Osteocyte (in vitro differentiated cells): ENCODE measurements around the gene MCM3. TPM values are rescaled to one million over a fixed set of nuclear protein-coding genes. Genes with fewer than 3 reads are reported as not detected.

Source experiments
- DNase-seq: peaks from one replicate; pipeline ENCODE4 v3.0.0; 2021; ENCODE audit warnings: mixed read lengths; ENCODE audit not compliant: unreplicated experiment; ENCODE audit errors: extremely low spot score
- H3K27ac Mint-ChIP-seq: one replicate; pipeline ENCODE4 v1.8.0; 2021; ENCODE audit warnings: mild to moderate bottlenecking, mixed read lengths; ENCODE audit not compliant: unreplicated experiment
- H3K27me3 Mint-ChIP-seq: one replicate; pipeline ENCODE4 v1.8.0; 2021; ENCODE audit warnings: mixed read lengths; ENCODE audit not compliant: unreplicated experiment
- H3K36me3 Mint-ChIP-seq: one replicate; pipeline ENCODE4 v1.8.0; 2021; ENCODE audit warnings: mixed read lengths; ENCODE audit not compliant: unreplicated experiment
- H3K4me1 Mint-ChIP-seq: one replicate; pipeline ENCODE4 v1.8.0; 2021; ENCODE audit warnings: mixed read lengths; ENCODE audit not compliant: unreplicated experiment
- H3K4me3 Mint-ChIP-seq: one replicate; pipeline ENCODE4 v1.8.0; 2021; ENCODE audit warnings: mild to moderate bottlenecking, moderate library complexity, mixed read lengths; ENCODE audit not compliant: unreplicated experiment
- H3K9me3 Mint-ChIP-seq: one replicate; pipeline ENCODE4 v1.8.0; 2021; ENCODE audit warnings: mixed read lengths; ENCODE audit not compliant: unreplicated experiment
- CTCF ChIP-seq: fragments of 200-600 bp; sonication (generic); IDR thresholded peaks from 2 replicates; pipeline ENCODE4 v1.5.0; 2021; ENCODE audit warnings: antibody characterized with exemption, mild to moderate bottlenecking, moderate library complexity
- total RNA-seq: library from RNA; stranded (reverse); gene quantifications from 2 replicates; pipeline ENCODE4 v1.2.1, GENCODE V29; 2021

The MCM3 gene
- total RNA-seq, 1 donor from 2014 or later, result 32.6 TPM

- Mint-ChIP-seq H3K4me1 (peaks cover 9% of the 10 kb centered on the region), H3K9me3 (no peaks in the 10 kb centered on the region), H3K36me3 (no peaks in the 10 kb centered on the region), H3K27me3 (no peaks in the 10 kb centered on the region), H3K27ac (no peak overlapping the region), H3K4me3 (no peak overlapping the region)
- DNase-seq, result no peak
- no peak for TF ChIP-seq CTCF
These were observed 20.4 kb upstream of the MCM3 start for GRCh38 chr6:52304983-52305390.

GRCh38 chr6:52303178-52303577 is 18.6 kb upstream of the MCM3 start:
- no peaks in the 10 kb centered on the region for H3K27me3 Mint-ChIP-seq
- no peak overlapping the region for H3K27ac Mint-ChIP-seq
- no peak overlapping the region for H3K4me3 Mint-ChIP-seq
- H3K4me1 Mint-ChIP-seq, result peaks cover 9% of the 10 kb centered on the region
- H3K36me3 Mint-ChIP-seq, result no peaks in the 10 kb centered on the region
- TF ChIP-seq CTCF, result no peak
- H3K9me3 Mint-ChIP-seq, result no peaks in the 10 kb centered on the region
- no peak for DNase-seq

- Mint-ChIP-seq H3K36me3 (no peaks in the 10 kb centered on the region), H3K27ac (no peak overlapping the region), H3K4me1 (no peaks in the 10 kb centered on the region), H3K4me3 (no peak overlapping the region), H3K27me3 (no peaks in the 10 kb centered on the region), H3K9me3 (no peaks in the 10 kb centered on the region)
- DNase-seq, result no peak
- no peak for TF ChIP-seq CTCF
These were observed 16.8 kb upstream of the MCM3 start for GRCh38 chr6:52301326-52301725.

GRCh38 chr6:52300489-52300931 is 16.0 kb upstream of the MCM3 start:
- no peaks in the 10 kb centered on the region for H3K4me1 Mint-ChIP-seq
- TF ChIP-seq CTCF, result no peak
- no peaks in the 10 kb centered on the region for H3K36me3 Mint-ChIP-seq
- H3K27ac Mint-ChIP-seq, result no peak overlapping the region
- no peaks in the 10 kb centered on the region for H3K9me3 Mint-ChIP-seq
- no peaks in the 10 kb centered on the region for H3K27me3 Mint-ChIP-seq
- no peak for DNase-seq
- no peak overlapping the region for H3K4me3 Mint-ChIP-seq

GRCh38 chr6:52299653-52300052 is 15.1 kb upstream of the MCM3 start:
- no peaks in the 10 kb centered on the region for H3K9me3 Mint-ChIP-seq
- no peak for TF ChIP-seq CTCF
- H3K36me3 Mint-ChIP-seq, result no peaks in the 10 kb centered on the region
- no peaks in the 10 kb centered on the region for H3K27me3 Mint-ChIP-seq
- no peak overlapping the region for H3K4me3 Mint-ChIP-seq
- no peaks in the 10 kb centered on the region for H3K4me1 Mint-ChIP-seq
- H3K27ac Mint-ChIP-seq, result no peak overlapping the region
- no peak for DNase-seq
